ENCODE data around the gene HNRNPL.
"Not testable (repeated sequence)": the region's sequence is repeated elsewhere in the genome, so short reads cannot be mapped to it uniquely, and the experiment has no call there.

Gene HNRNPL

DNA sequence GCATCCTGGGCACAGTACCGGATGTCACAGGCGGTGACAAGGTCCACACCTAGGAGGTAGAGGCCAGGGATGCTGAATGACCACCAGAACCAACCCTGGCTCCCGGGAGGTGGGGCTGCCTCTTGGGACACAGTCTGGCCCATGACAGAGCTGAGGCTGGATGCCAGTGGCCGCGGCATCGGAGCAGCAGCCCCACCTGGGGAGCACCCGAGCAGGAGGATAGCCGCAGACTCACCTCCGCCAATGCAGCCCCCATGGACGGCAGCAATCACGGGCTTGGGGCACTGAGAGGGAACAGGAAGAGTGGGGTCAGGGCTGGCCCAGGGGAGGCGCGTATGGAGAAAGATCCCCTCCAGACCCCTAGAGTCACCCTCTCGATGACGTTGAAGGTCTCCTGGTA is 32.7 kb downstream of the HNRNPL start:
- no peak for ATAC-seq (ENCODE audit: low read depth)
- Histone ChIP-seq H3K36me3 (ENCODE audit: low read depth) (peaks cover 11% of the 10 kb centered on the region), H3K27ac (ENCODE audit: poor library complexity, severe bottlenecking) (no peak overlapping the region), H3K27me3 (ENCODE audit: insufficient read depth, poor library complexity, severe bottlenecking) (no peaks in the 10 kb centered on the region), H3K9me3 (ENCODE audit: severe bottlenecking) (no peaks in the 10 kb centered on the region), H3K4me3 (ENCODE audit: severe bottlenecking) (no peak overlapping the region), H3K4me1 (ENCODE audit: insufficient read depth, poor library complexity, severe bottlenecking) (no peaks in the 10 kb centered on the region)
- TF ChIP-seq, protein P1, sequence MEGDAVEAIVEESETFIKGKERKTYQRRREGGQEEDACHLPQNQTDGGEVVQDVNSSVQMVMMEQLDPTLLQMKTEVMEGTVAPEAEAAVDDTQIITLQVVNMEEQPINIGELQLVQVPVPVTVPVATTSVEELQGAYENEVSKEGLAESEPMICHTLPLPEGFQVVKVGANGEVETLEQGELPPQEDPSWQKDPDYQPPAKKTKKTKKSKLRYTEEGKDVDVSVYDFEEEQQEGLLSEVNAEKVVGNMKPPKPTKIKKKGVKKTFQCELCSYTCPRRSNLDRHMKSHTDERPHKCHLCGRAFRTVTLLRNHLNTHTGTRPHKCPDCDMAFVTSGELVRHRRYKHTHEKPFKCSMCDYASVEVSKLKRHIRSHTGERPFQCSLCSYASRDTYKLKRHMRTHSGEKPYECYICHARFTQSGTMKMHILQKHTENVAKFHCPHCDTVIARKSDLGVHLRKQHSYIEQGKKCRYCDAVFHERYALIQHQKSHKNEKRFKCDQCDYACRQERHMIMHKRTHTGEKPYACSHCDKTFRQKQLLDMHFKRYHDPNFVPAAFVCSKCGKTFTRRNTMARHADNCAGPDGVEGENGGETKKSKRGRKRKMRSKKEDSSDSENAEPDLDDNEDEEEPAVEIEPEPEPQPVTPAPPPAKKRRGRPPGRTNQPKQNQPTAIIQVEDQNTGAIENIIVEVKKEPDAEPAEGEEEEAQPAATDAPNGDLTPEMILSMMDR (IDR thresholded peaks at IDR 0.05; ENCODE audit: poor library complexity, severe bottlenecking), result no peak
- DNase-seq (ENCODE audit: low spot score), result no peak

DNA sequence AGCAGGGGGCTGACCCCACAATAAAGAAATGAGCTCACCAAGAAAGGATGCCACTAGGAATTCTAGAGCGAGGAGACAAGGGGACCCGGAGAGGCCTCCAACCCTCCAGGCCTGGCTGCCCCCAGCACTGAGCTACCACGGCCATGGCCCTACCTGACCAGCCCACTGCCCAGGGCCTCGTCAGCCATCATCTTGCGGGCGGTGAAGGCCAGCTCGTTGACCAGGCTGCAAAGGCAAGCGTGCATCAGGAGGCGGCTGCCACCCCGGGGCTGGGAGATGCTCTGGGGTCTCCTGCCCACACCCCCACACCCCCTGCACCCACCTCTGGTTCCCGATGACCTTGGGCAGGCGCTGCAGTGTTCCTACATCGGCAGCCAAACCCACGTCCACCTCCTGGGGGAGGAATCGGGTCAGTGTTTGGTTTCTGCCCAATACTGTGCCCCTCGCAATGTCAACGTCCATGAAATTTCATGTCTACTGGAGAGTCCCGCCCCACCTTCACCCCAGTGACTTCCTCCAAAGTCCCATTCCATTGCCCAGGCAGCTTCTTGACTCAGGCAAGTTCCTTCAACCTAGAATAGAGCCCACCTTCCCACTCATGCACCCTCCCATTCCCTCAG is 33.5 kb downstream of the HNRNPL start:
- Histone ChIP-seq H3K36me3 (ENCODE audit: low read depth) (peaks cover 11% of the 10 kb centered on the region), H3K4me1 (ENCODE audit: insufficient read depth, poor library complexity, severe bottlenecking) (no peaks in the 10 kb centered on the region), H3K4me3 (ENCODE audit: severe bottlenecking) (no peak overlapping the region), H3K9me3 (ENCODE audit: severe bottlenecking) (no peaks in the 10 kb centered on the region), H3K27ac (ENCODE audit: poor library complexity, severe bottlenecking) (no peak overlapping the region), H3K27me3 (ENCODE audit: insufficient read depth, poor library complexity, severe bottlenecking) (no peaks in the 10 kb centered on the region)
- TF ChIP-seq, protein P1 (IDR thresholded peaks at IDR 0.05; ENCODE audit: poor library complexity, severe bottlenecking), result no peak
- ATAC-seq (ENCODE audit: low read depth) (no peak), DNase-seq (ENCODE audit: low spot score) (no peak)

DNA sequence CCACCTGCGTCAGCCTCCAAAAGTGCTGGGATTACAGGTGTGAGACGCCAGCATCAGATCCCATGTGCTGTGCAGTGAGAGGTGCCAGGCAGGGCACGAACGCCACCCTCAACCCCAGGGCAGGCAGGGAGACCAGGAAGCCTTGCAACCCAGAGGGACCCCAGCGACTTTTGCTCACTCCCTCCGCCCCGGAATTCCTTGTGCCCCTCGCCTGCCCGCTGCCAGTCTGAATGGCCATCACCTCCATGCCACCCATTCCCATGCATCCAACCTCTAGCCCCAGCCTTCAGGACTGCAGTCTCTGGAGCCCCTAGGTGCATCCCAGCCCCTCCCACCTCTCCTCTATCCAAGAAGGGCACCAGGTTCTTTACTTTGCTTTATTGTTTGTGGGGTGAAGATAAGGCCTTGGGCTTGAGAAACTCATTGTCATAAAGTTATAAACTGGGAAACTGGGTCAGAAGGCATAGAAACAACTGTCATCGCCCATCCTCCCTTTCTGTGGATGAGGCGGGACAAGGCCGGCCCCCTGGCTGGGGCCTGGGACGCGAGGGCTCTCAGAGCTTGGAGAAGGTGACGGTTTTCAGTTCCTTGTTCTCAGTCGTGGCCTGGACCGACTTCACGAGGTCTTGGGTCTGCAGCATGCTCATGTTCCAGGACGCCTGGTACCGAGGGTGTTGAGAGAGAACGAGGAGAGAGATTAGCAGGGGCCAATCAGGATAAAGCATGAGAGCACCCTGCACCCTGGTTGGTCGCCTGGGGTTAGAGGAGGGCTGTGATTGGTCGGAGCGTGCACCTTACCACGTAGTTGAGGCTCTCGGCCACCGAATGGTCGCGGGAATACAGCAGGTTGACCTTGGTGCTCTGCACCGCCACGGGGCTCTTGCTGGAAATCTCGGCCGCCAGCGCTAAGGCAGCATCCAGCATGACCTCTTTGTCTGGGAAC is 34.5 kb downstream of the HNRNPL start:
- Histone ChIP-seq H3K9me3 (ENCODE audit: severe bottlenecking) (no peaks in the 10 kb centered on the region), H3K4me1 (ENCODE audit: insufficient read depth, poor library complexity, severe bottlenecking) (no peaks in the 10 kb centered on the region), H3K27me3 (ENCODE audit: insufficient read depth, poor library complexity, severe bottlenecking) (no peaks in the 10 kb centered on the region), H3K36me3 (ENCODE audit: low read depth) (peaks cover 11% of the 10 kb centered on the region), H3K27ac (ENCODE audit: poor library complexity, severe bottlenecking) (no peak overlapping the region), H3K4me3 (ENCODE audit: severe bottlenecking) (no peak overlapping the region)
- TF ChIP-seq, protein P1 (IDR thresholded peaks at IDR 0.05; ENCODE audit: poor library complexity, severe bottlenecking), result no peak
- ATAC-seq (ENCODE audit: low read depth) (no peak), DNase-seq (ENCODE audit: low spot score) (no peak)

DNA sequence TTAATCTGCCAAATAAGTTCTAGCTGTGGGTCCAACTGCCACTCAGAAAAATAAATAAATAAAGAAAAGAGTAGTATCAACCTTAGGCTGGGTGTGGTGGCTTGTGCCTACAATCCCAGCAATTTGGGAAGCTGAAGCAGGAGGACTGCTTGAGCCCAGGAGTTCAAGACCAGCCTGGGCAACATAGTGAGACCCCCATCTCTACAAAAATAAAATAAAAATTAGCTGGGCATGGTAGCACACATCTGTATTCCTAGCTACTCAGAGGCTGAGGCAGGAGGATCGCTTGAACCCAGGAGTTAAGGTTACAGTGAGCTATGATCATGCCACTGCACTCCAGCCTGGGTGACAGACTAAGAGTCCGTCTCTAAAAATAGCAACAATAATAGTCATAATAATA is 35.9 kb downstream of the HNRNPL start:
- H3K27ac ChIP-seq (ENCODE audit: poor library complexity, severe bottlenecking); H3K9me3 ChIP-seq (ENCODE audit: severe bottlenecking); DNase-seq (ENCODE audit: low spot score); H3K4me1 ChIP-seq (ENCODE audit: insufficient read depth, poor library complexity, severe bottlenecking); ATAC-seq (ENCODE audit: low read depth); H3K4me3 ChIP-seq (ENCODE audit: severe bottlenecking); H3K27me3 ChIP-seq (ENCODE audit: insufficient read depth, poor library complexity, severe bottlenecking): not testable (repeated sequence)
- H3K36me3 ChIP-seq (ENCODE audit: low read depth), result peaks cover 11% of the 10 kb centered on the region

DNA sequence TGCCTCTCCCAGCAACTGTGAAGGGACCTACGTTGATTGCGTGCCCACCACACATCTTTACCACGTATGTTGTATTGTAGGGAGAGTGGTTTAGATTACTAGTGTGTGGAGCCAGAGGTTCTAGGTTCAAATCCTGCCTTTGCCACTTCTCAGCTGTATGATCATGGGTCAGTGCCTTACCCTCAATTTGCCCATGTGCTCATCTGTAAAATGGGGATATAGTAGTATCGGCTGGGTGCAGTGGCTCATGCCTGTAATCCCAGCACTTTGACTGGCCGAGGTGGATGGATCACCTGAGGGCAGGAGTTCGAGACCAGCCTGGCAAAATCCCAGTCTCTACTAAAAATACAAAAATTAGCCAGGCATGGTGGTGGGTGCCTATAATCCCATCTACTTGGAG is 36.5 kb downstream of the HNRNPL start:
- ATAC-seq (ENCODE audit: low read depth), result no peak
- H3K9me3 ChIP-seq (ENCODE audit: severe bottlenecking), result no peaks in the 10 kb centered on the region
- no peak for DNase-seq (ENCODE audit: low spot score)
- H3K4me3 ChIP-seq (ENCODE audit: severe bottlenecking), result no peak overlapping the region
- H3K36me3 ChIP-seq (ENCODE audit: low read depth), result peaks cover 11% of the 10 kb centered on the region
- H3K27me3 ChIP-seq (ENCODE audit: insufficient read depth, poor library complexity, severe bottlenecking), result no peaks in the 10 kb centered on the region
- TF ChIP-seq, protein P1 (IDR thresholded peaks at IDR 0.05; ENCODE audit: poor library complexity, severe bottlenecking), result no peak
- H3K27ac ChIP-seq (ENCODE audit: poor library complexity, severe bottlenecking), result no peak overlapping the region
- no peaks in the 10 kb centered on the region for H3K4me1 ChIP-seq (ENCODE audit: insufficient read depth, poor library complexity, severe bottlenecking)
